GM18505 (cell line): ENCODE measurements around the gene NCOA5.

Experiments
- ATAC-seq: cut with Tn5 transposase; IDR thresholded peaks from one replicate; pipeline ENCODE4 v1.9.1; 2021; ENCODE audit not compliant: unreplicated experiment
- POLR2A ChIP-seq: IDR thresholded peaks from 4 replicates; pipeline ENCODE4 v1.6.1; 2011; ENCODE audit warnings: borderline replicate concordance; ENCODE audit not compliant: insufficient read depth, insufficient read length; ENCODE audit errors: extremely low read depth

NCOA5 gene

DNA sequence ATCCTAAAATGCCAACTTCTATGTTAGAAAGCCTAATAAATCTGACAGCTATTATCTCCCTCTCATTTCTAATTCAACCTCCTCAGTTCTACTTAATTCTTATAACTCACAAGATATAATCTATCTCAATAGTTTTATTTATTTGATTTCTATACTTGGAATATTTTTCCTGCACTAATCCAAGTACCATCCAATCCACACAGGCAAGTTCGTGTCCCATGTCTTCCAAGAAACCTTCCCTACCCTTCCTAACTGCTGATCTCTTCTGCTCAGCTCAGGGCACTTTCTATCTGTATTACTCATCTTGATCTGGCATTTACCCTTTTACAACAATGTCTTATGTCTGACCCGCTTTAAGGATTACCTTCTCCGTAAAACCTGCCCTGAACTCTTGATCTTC lies 18.2 kb downstream of the NCOA5 start:
- ATAC-seq, result no peak
- TF ChIP-seq POLR2A, result no peak

DNA sequence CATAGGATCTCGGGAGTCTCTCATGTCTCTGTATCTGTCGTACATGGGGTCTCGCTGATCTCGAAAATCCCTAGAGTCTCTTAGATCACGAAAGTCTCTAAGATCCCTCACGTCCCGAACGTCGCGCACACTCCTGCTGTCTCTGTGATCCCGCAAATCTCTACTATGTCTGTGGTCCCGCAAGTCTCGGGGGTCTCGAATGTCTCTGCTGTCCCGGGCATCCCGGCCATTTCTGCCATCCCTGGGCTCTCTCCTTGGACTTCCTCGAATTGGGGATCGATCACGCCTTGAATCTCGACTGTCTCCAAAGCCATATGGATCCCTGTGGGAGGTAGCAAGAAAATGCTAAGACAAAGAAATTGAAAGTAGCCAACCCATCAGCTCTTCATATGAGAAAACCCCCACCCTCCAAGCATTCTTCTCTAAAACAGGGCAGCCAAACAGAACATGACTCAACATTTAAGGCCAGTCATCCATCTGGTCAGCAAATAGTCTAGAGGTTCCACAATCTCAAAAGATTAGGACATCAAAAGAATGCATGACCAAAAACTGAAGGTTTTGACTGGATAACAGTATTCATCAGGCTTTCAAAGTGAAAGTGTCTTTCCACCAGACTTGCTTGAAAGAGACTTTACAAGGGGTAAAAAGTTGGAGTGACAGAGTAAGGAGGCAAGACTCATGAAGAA lies 19.4 kb downstream of the NCOA5 start:
- no peak for TF ChIP-seq POLR2A
- no peak for ATAC-seq

DNA sequence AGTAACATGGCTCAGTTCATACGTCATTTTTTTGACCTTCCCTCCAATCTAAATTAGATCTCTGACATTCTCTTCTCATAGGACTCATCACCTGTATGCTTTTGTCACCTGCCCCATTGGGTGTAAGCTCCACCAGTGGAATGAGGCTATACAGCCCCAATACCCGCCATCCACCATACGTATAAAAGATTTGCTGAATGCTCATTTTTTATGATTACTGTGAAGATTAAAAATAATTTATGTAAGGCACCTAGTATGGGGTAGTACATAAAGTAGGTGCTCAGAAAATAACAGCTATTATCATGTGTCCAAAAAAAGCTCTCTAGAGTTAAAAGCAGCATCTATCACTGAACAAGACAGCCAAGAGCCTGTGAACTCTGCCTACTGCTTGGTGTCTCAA lies 24.1 kb downstream of the NCOA5 start:
- no peak for ATAC-seq
- TF ChIP-seq POLR2A, result no peak

DNA sequence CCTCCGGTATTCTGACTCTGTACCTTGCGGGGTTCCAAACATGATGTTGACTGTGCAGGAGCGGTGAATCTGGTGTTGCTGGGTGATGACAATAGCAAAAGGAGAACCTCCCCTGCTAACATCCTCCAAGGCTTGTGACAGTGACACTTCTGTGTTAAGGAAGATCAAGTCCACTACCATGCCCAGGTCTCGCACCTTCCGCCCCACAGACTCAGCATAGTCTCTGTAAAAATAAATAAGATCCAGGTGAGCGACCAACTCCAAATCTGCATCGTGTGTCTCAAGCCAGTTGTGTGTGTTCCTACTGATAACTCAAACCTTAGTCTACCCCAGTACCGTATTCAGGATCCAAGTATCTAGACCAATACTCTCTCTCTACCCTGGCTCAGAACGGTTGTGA lies 24.8 kb downstream of the NCOA5 start:
- no peak for TF ChIP-seq POLR2A

DNA sequence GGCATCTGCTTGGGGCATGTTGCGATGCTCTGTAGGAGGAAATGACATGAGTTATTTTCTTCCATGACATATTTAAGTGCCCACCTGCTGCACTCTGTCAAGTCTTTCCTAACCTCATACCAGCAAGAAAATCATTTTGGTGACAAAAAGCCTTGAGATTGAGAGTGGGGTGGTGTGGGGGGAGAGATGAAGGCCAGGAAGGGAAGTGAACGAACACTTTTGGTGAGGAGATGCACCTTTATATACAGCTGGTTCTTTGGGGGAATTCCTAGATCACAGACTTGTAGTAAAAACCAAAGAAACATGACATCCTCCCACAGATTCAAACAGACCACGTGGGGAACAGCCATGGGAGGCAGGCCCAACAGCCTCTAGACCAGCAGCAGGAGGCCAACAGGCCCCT lies 26.1 kb downstream of the NCOA5 start:
- ATAC-seq, result no peak
- TF ChIP-seq POLR2A, result no peak

More for the DNA sequence above, 24.8 kb downstream of the NCOA5 start:
- ATAC-seq, result no peak

DNA sequence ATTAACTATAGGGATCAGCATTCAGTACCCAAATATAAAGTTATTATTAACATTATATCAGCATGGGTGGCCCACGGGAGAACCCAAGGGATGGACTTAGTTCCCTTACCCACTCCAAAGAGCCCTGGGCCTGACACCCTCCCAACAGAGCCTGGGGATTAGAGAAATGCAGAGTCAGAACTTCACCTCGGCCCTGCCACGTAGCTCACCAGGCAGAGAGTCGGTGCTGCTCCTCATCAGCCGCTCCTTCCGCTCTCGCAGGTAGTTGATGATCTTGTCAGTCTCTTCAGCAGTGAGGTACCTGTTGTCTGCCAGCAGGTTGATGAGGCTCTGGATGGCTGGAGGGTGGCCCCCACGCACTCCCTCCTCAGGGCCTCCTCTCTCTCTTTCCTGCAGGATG lies 26.6 kb downstream of the NCOA5 start:
- no peak for ATAC-seq

DNA sequence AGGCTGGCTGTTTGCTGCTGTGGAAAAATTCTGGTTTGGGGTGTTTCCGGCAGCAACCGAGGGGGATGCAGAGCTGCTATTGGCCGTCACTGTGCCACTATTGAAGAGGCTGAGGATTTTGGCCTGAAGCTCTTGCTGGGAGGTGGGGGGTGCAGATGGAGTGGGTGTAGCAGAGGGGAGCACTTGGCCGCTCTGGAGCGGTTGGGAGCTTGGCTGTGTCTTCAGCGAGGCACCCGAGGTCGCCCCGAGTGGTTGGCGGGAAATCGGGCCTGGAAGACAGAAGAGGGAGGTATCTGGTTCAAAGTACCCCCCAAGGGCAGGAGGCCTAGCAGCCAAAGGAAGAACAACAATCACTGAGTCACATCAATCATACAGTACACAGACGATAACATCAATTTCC lies 27.1 kb downstream of the NCOA5 start:
- no peak for TF ChIP-seq POLR2A
- ATAC-seq, result no peak

More for the DNA sequence above, 26.6 kb downstream of the NCOA5 start:
- no peak for TF ChIP-seq POLR2A

DNA sequence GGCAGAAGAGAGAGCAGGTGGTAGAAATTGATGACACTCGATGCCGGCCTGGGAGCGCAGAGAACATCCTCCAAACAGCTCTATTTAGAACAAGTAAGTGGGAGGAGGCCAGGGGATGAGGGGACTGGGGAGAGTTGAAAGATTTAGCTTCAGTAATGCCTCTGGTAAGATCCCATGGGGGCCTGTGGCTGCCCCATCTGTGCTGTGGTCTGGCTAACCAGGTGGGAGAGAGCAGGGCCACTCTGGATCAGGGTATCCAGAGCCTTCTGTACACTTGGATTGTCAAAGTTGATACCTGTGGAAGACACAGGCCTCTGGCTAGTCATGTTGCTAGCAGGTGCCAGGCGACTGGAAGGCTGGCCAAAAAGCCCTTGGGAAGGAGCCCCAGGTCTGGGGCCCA lies 27.6 kb downstream of the NCOA5 start:
- no peak for TF ChIP-seq POLR2A
- ATAC-seq, result no peak

DNA sequence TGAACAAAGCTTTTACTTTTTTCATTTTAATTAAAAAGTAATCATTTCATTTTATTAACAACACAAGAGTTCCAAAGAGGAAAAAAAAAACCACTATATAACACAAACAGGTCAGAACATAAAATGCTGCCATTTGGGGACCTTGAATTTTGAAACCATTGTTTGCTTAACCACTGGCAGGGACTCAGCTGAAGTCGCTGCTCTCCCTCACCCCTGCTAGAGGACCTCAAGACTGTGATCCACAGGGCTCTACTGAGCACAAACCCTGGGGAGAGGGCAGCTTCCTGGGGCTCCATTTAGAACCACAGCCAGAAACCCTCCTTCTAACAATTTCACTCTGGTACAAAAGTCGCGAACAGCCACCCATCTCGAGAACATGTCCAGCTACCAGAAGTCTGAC lies 28.8 kb downstream of the NCOA5 start:
- no peak for TF ChIP-seq POLR2A
- ATAC-seq, result no peak

DNA sequence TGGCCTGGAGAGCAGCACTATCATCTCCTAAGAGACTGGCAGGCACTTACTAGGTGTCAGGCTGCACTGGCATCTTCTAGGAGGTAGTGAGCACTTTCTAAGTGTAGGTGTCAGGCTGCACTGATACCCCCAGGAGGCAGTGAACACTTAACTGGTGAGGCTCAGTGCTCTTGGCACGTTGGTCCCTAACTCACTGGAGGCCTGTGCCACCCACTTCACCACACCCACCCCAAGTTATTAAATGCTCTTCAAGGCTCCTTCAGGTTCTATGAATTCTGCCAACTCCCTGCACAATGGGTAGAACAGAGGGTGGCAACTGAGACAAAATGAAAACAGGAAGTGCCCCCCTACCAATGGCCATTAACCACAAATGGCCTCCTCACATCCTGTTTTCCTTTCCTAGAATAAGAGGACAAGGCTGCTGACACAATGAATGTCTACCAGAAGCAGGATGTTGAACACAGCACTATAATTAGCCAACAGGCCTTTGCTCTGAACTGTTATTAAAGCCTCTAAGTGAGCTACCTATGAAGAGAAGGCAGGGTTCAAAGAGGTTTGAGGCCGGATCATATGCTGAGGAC lies 29.4 kb downstream of the NCOA5 start:
- ATAC-seq, result no peak
- TF ChIP-seq POLR2A, result no peak

DNA sequence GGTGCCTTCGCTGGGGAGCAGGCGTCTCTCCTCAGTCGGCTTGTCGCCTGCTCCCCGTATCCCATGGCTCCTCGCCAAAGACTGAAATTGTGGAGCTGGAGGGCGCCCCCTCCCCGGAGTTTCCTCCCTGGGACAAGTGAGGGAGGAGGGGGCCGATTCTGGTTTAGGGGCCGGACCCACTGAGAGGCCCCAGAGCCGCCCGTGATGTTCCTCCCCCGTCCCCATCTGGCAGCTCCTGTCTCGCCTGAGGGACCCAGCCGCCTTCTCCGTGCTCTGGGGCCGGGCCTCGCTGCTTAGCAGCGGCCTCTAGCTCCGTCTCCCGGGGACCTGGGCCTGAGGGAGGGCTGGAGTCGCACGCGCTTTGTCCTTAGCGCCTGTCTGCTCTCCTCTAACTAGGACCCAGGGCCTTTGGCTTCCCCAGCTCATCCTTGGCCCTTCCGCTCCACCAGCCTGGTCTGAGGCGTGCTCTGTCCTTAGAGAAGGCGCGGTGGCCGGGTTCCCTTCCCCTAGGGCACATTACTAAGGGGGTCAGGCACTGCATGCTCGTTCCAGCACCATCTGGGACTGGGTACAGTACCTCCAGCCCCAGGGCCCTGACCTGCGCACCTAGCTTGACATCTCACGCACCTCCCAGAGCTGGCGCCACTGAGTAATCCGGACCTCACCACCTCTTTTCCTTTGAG lies 31.0 kb downstream of the NCOA5 start:
- TF ChIP-seq POLR2A, result no peak
- no peak for ATAC-seq

DNA sequence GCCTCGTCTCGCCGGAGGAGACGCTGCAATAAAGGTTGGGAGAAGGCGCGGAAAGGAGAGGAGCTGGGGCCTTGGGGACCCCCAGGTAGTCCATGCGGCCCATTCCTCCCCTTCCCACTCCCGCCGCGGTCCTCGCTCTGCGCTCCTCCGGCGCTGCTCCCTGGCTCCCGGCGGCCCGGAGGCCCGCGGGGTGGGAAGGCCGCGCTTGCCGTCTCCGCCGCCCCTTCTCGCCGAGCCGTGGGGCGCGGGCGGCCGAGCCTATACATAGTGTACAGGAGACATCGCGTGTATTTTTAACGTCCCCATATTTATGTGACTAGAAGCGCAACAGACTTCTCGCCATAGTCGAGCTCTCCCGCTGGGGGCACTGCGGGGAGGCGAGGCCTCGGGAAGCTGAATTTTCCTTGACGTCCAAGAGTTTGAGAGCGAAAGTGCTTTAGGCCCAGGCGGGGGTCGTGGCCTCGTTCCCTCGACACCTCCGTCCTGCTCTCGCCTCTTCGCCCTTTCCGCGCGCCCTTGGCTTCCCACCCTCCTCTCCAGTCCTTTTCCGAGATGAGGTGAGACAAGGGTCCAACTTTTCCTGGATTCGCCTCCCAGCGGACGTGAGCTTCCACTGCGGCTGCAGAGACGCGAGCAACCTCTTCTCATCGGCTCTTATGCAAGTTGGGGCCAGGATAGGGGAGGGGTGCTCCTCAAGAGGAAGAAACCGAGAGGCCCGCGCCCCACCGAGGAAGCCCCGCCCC lies 31.7 kb downstream of the NCOA5 start:
- no peak for TF ChIP-seq POLR2A
- ATAC-seq, result no peak
